GM18517 (cell line): ENCODE data around the gene NAGPA.
A peak's percentile ranks its signal among the peaks of the same experiment; 100 is the strongest.
"Not testable (repeated sequence)": the region's sequence is repeated elsewhere in the genome, so short reads cannot be mapped to it uniquely, and the experiment has no call there.

Experiments used
- ATAC-seq: cut with Tn5 transposase; IDR thresholded peaks from one replicate; pipeline ENCODE4 v1.9.1; 2021; ENCODE audit warnings: mild to moderate bottlenecking, moderate library complexity; ENCODE audit not compliant: unreplicated experiment

Gene NAGPA

GRCh38 chr16:5062051-5062450 is 28.3 kb upstream of the NAGPA start:
- no peak for ATAC-seq

GRCh38 chr16:5060073-5060641 is 26.4 kb upstream of the NAGPA start:
- no peak for ATAC-seq

- ATAC-seq = no peak
Observed at GRCh38 chr16:5059386-5060072, 25.8 kb upstream of the NAGPA start.

- no peak for ATAC-seq
Observed at GRCh38 chr16:5058476-5058875, 24.7 kb upstream of the NAGPA start.

GRCh38 chr16:5056352-5056751 is 22.6 kb upstream of the NAGPA start:
- ATAC-seq = no peak

GRCh38 chr16:5054876-5055865 is 21.4 kb upstream of the NAGPA start:
- no peak for ATAC-seq

GRCh38 chr16:5046914-5047313 is 13.2 kb upstream of the NAGPA start:
- ATAC-seq = no peak

- ATAC-seq = no peak
Observed at GRCh38 chr16:5045499-5046115, 11.9 kb upstream of the NAGPA start.

GRCh38 chr16:5044581-5044980 is 10.8 kb upstream of the NAGPA start:
- not testable (repeated sequence) for ATAC-seq

- ATAC-seq = no peak
Observed at GRCh38 chr16:5044011-5044540, 10.3 kb upstream of the NAGPA start.

- no peak for ATAC-seq
Observed at GRCh38 chr16:5042574-5043171, 8.9 kb upstream of the NAGPA start.

- ATAC-seq = peak; percentile 77
Observed at GRCh38 chr16:5041600-5042133, 7.9 kb upstream of the NAGPA start.

GRCh38 chr16:5040451-5040850 is 6.7 kb upstream of the NAGPA start:
- ATAC-seq = no peak

GRCh38 chr16:5036228-5037156 is 2.8 kb upstream of the NAGPA start:
- no peak for ATAC-seq

GRCh38 chr16:5035909-5036227 is 2.1 kb upstream of the NAGPA start:
- no peak for ATAC-seq

GRCh38 chr16:5034167-5034523 is 410 bp upstream of the NAGPA start:
- no peak for ATAC-seq

- ATAC-seq = no peak
Observed at GRCh38 chr16:5032748-5033167, 977 bp downstream of the NAGPA start.

- ATAC-seq = no peak
Observed at GRCh38 chr16:5031601-5032000, 2.1 kb downstream of the NAGPA start.

- no peak for ATAC-seq
Observed at GRCh38 chr16:5030251-5030870, 3.4 kb downstream of the NAGPA start.
